Neuronal stem cell (in vitro differentiated cells): ENCODE results near the gene SORD.
A peak's percentile ranks its signal among the peaks of the same experiment; 100 is the strongest.
"Not testable (repeated sequence)": the region's sequence is repeated elsewhere in the genome, so short reads cannot be mapped to it uniquely, and the experiment has no call there.

ENCODE experiments used
- DNase-seq: peaks from one replicate; pipeline ENCODE4 v3.0.0-alpha.2; 2013; ENCODE audit warnings: low spot score
- H2AFZ ChIP-seq: one replicate; pipeline ENCODE4 v1.6.1; 2013; ENCODE audit warnings: mild to moderate bottlenecking, low read length, inconsistent platforms
- H2AK5ac ChIP-seq: 2 replicates; pipeline ENCODE4 v1.6.1; 2013; ENCODE audit warnings: low read depth, mild to moderate bottlenecking, inconsistent platforms, low read length, moderate library complexity, mixed read lengths
- H2BK120ac ChIP-seq: 2 replicates; pipeline ENCODE4 v1.6.1; 2013; ENCODE audit warnings: low read depth, mild to moderate bottlenecking, inconsistent platforms, low read length, moderate library complexity, mixed read lengths
- H2BK12ac ChIP-seq: one replicate; pipeline ENCODE4 v1.6.1; 2013; ENCODE audit warnings: low read length, inconsistent platforms
- H2BK15ac ChIP-seq: 2 replicates; pipeline ENCODE4 v1.6.1; 2013; ENCODE audit warnings: mild to moderate bottlenecking, low read length, inconsistent platforms, mixed read lengths
- H2BK5ac ChIP-seq: one replicate; pipeline ENCODE4 v1.6.1; 2013; ENCODE audit warnings: inconsistent platforms, mild to moderate bottlenecking, low read length, moderate library complexity
- H3K14ac ChIP-seq: one replicate; pipeline ENCODE4 v1.6.1; 2013; ENCODE audit warnings: low read length, inconsistent platforms
- H3K18ac ChIP-seq: 2 replicates; pipeline ENCODE4 v1.6.1; 2013; ENCODE audit warnings: low read length, inconsistent platforms
- H3K23ac ChIP-seq: 2 replicates; pipeline ENCODE4 v1.6.1; 2013; ENCODE audit warnings: low read depth, mild to moderate bottlenecking, mixed read lengths, low read length, inconsistent platforms; ENCODE audit not compliant: poor library complexity
- H3K27ac ChIP-seq: replicated peaks from 3 replicates; pipeline ENCODE4 v1.5.1; 2013; ENCODE audit warnings: low read length, inconsistent platforms
- H3K27me3 ChIP-seq, 3 experiments: 2 replicates each; pipeline ENCODE4 v1.6.1; 2013; ENCODE audit warnings: low read length in 3 of 3, mild to moderate bottlenecking in 2 of 3, inconsistent platforms in 1 of 3, low read depth in 1 of 3, mixed read lengths in 1 of 3, moderate library complexity in 1 of 3; ENCODE audit not compliant: control insufficient read depth in 3 of 3, insufficient read depth in 3 of 3
- H3K36me3 ChIP-seq, 2 donors: replicated peaks in 1 of 2; 2 replicates each; pipeline ENCODE4 v1.6.1; 2013; ENCODE audit warnings: low read length in 2 of 2; ENCODE audit not compliant: control insufficient read depth in 2 of 2, insufficient read depth in 2 of 2
- H3K4ac ChIP-seq: 2 replicates; pipeline ENCODE4 v1.6.1; 2013; ENCODE audit warnings: inconsistent platforms, mild to moderate bottlenecking, low read length, moderate library complexity
- H3K4me1 ChIP-seq, 2 donors: 1 replicate in 1 of 2; 2 replicates in 1 of 2; pipeline ENCODE4 v1.6.1; 2013; ENCODE audit warnings: low read length in 2 of 2, low read depth in 1 of 2; ENCODE audit not compliant: control insufficient read depth in 2 of 2, insufficient read depth in 1 of 2
- H3K4me2 ChIP-seq: one replicate; pipeline ENCODE4 v1.6.1; 2013; ENCODE audit warnings: mild to moderate bottlenecking, low read length, inconsistent platforms; ENCODE audit not compliant: insufficient read depth, poor library complexity, severe bottlenecking
- H3K4me3 ChIP-seq, 2 donors: 2 replicates each; pipeline ENCODE4 v1.5.1; 2013; ENCODE audit warnings: low read length in 2 of 2, mild to moderate bottlenecking in 2 of 2, inconsistent platforms in 1 of 2, moderate library complexity in 1 of 2
- H3K79me1 ChIP-seq: one replicate; pipeline ENCODE4 v1.6.1; 2013; ENCODE audit warnings: low read depth, mild to moderate bottlenecking, inconsistent platforms, low read length, moderate library complexity
- H3K9ac ChIP-seq: one replicate; pipeline ENCODE4 v1.6.1; 2013; ENCODE audit warnings: mild to moderate bottlenecking, low read depth, low read length, inconsistent platforms; ENCODE audit not compliant: poor library complexity
- H3K9me3 ChIP-seq, 2 donors: replicated peaks in 1 of 2; 2 replicates each; pipeline versions ENCODE3 to v1.6.1; 2013; ENCODE audit warnings: low read length in 2 of 2, mild to moderate bottlenecking in 2 of 2, inconsistent platforms in 1 of 2, low read depth in 1 of 2, mixed read lengths in 1 of 2, moderate library complexity in 1 of 2; ENCODE audit not compliant: control insufficient read depth in 2 of 2, insufficient read depth in 1 of 2
- H4K8ac ChIP-seq: one replicate; pipeline ENCODE4 v1.6.1; 2013; ENCODE audit warnings: low read depth, mild to moderate bottlenecking, inconsistent platforms, low read length, moderate library complexity
- H4K91ac ChIP-seq: one replicate; pipeline ENCODE4 v1.6.1; 2013; ENCODE audit warnings: low read length, low read depth, mild to moderate bottlenecking, inconsistent platforms; ENCODE audit not compliant: poor library complexity
- WGBS, 2 donors: extraction: QIAGEN DNeasy Blood & Tissue Kit; methylation state at CpG; one replicate each; pipeline ENCODE4 v1.1.7; 2013; ENCODE audit warnings: missing lambda C conversion rate in 2 of 2, mixed read lengths in 1 of 2; ENCODE audit not compliant: insufficient read length in 2 of 2, insufficient replicate concordance in 1 of 2; ENCODE audit errors: extremely low coverage in 2 of 2; 5-methylcytosine and 5-hydroxymethylcytosine counted together

The SORD gene

GRCh38 chr15:45034600-45035375, 11.8 kb downstream of the SORD start:
- not testable (repeated sequence) for H3K18ac ChIP-seq, H4K8ac ChIP-seq, H3K4me3 ChIP-seq, H2BK12ac ChIP-seq, H3K79me1 ChIP-seq, H2BK15ac ChIP-seq, H3K9ac ChIP-seq, H3K4ac ChIP-seq, H2AK5ac ChIP-seq, H3K4me1 ChIP-seq, H3K23ac ChIP-seq, H4K91ac ChIP-seq, H3K14ac ChIP-seq, H3K27me3 ChIP-seq, H2AFZ ChIP-seq, H2BK120ac ChIP-seq, H3K4me2 ChIP-seq, DNase-seq, H3K27ac ChIP-seq, H2BK5ac ChIP-seq
- no CpG with 5 or more reads among the region's 56 CpGs for WGBS, 2 donors
- Histone ChIP-seq H3K9me3 (peaks cover 0 to 14% of the 10 kb centered on the region in 2 donors), H3K36me3 (peaks cover 2 to 15% of the 10 kb centered on the region in 2 donors)

- H3K4me1 ChIP-seq, H3K36me3 ChIP-seq, H3K18ac ChIP-seq, H3K9me3 ChIP-seq, H3K79me1 ChIP-seq, H2BK15ac ChIP-seq, H2AFZ ChIP-seq, H3K27ac ChIP-seq, H4K91ac ChIP-seq, H3K27me3 ChIP-seq, H4K8ac ChIP-seq, H2AK5ac ChIP-seq, H3K4me2 ChIP-seq, H2BK120ac ChIP-seq, H3K14ac ChIP-seq, H3K4me3 ChIP-seq, H3K9ac ChIP-seq, H2BK12ac ChIP-seq, H3K4ac ChIP-seq, H2BK5ac ChIP-seq, H3K23ac ChIP-seq: not testable (repeated sequence)
- DNase-seq, result peak; percentile 15
- WGBS, 2 donors, result no CpG with 5 or more reads among the region's 6 CpGs
Observed at GRCh38 chr15:45036812-45037781, 14.1 kb downstream of the SORD start.

GRCh38 chr15:45037936-45038335, 14.9 kb downstream of the SORD start:
- Histone ChIP-seq H3K18ac (no peak overlapping the region), H4K8ac (no peak overlapping the region), H3K4ac (no peak overlapping the region), H3K27ac (no peak overlapping the region), H3K27me3 (no peaks in the 10 kb centered on the region), H3K23ac (no peak overlapping the region), H2BK15ac (no peak overlapping the region), H3K4me2 (no peak overlapping the region), H3K14ac (no peak overlapping the region), H2BK120ac (no peak overlapping the region), H3K36me3 (peaks cover 0 to 4% of the 10 kb centered on the region in 2 donors), H4K91ac (no peak overlapping the region), H3K79me1 (no peaks in the 10 kb centered on the region), H3K4me1 (no peaks in the 10 kb centered on the region), H2AK5ac (no peak overlapping the region), H2AFZ (no peak overlapping the region), H3K9ac (no peak overlapping the region), H2BK5ac (no peak overlapping the region), H3K4me3 (no peak overlapping the region), H2BK12ac (no peak overlapping the region), H3K9me3 (no peaks in the 10 kb centered on the region)
- no peak for DNase-seq
- no CpG with 5 or more reads among the region's 4 CpGs for WGBS, 2 donors

- not testable (repeated sequence) for H2BK120ac ChIP-seq, H3K4me1 ChIP-seq, H3K14ac ChIP-seq, DNase-seq, H2BK15ac ChIP-seq, H2AFZ ChIP-seq, H3K18ac ChIP-seq, H4K8ac ChIP-seq, H3K4me3 ChIP-seq, H2BK5ac ChIP-seq, H3K23ac ChIP-seq, H2AK5ac ChIP-seq, H3K27me3 ChIP-seq, H3K9me3 ChIP-seq, H3K4ac ChIP-seq, H3K36me3 ChIP-seq, H3K9ac ChIP-seq, H3K79me1 ChIP-seq, H2BK12ac ChIP-seq, H4K91ac ChIP-seq, H3K27ac ChIP-seq, H3K4me2 ChIP-seq
- WGBS, 2 donors, result no CpG with 5 or more reads among the region's 1 CpG
Observed at GRCh38 chr15:45040396-45040795, 17.4 kb downstream of the SORD start.
